NCI-H748 treated with DMSO at 0.1 percent for 48 hours (cell line): ENCODE measurements around the gene BRD2.

Experiments used
- DNase-seq: peaks from one replicate; lab custom pipeline; 2025; lab: John Stamatoyannopoulos, UW

The BRD2 gene

GRCh38 chr6:33029328-33030184, 61.2 kb downstream of the BRD2 start:
- no peak for DNase-seq

DNA sequence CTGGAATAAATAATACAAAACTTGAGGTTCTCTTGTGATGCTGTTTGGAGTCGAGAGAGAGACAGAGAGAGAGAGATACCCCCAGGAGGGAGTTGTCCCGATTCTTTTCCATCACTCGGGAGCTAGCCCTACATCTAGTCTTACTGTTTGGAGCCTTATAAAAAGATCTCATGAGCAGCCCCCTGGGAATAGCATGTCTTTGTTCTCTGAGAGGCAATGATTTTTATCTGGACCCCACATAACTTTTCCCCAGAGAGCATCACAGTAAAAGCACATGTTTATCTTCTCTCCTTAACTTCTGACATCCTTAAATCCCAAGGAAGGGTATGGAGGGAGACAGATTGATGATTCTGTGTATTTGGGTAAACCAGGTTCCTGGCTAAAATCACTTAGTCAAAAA, 61.9 kb downstream of the BRD2 start:
- DNase-seq = no peak
